CMK (cell line): ENCODE measurements around the gene MYO3A.
"Not testable (repeated sequence)": the region's sequence is repeated elsewhere in the genome, so short reads cannot be mapped to it uniquely, and the experiment has no call there.

Source experiments
- DNase-seq: peaks from one replicate; pipeline ENCODE4 v3.0.0-alpha.2; 2010; ENCODE audit warnings: low read depth

Gene MYO3A

DNA sequence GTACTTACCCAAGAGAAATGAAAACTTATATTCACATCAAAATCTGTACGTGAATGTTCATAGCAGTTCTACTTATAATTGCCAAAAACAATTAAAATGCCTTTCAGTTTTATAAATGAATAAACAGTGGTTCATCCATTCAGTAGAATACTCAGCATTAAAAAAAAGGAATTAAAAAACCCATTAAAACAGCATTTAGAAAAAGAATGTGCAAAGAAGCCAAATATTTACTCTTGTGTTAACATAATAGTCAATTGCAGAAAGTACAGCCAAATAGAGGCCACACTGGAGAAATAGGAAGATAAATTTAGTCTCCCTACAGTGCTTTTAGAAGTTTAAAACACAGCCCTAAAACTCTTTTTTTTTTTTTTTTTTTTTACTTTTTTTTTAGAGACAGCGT lies 54.6 kb downstream of the MYO3A start:
- DNase-seq = no peak

DNA sequence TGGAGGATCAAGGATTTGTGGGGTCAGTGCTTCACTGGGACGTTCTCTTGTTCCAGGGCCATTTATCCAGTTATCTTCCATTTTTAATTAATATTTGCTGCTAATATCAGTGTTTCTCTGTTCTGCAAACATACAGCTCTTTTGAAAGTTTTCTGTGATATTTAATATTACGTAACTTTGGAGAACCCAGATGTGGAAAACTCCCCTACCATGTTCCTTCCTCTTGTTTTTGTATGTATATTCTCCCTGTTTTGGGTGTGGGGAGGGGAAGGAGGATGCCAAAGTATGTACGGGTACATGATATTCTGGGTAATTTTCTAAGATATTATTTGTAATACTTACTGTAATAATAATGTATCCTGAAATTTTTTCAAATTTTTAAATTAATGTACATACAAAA lies 55.9 kb downstream of the MYO3A start:
- no peak for DNase-seq

DNA sequence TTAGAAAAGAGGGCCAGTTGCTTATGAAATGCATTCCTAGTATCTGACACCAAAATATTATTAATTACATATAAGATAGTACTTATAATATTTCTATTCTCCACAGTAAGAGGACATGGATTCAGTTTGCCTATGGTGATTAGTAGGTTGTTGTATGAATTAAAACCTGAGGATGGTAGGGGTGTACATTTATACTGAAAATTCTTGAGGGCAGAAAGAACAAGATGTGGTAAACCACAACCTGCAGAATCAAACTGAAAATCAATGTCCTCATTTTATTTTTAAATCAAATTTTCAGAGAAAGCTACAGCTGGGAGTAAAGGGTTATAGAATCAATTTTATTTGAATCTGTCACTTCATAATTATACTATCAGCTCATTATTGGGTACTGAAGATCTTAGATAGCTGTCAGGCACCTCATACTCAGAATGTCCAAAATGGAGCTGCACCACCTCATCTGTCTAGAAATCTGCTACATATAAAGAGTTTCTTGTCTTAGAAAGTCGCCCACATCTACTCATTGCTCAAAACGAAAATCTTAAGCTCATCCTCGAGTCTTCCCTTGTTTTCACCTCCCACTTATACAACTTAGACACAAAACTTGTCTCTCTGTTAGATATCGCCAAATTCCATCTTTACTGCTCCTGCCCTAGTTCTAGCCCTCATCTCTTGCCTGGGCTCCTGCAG lies 65.4 kb downstream of the MYO3A start:
- DNase-seq = no peak

DNA sequence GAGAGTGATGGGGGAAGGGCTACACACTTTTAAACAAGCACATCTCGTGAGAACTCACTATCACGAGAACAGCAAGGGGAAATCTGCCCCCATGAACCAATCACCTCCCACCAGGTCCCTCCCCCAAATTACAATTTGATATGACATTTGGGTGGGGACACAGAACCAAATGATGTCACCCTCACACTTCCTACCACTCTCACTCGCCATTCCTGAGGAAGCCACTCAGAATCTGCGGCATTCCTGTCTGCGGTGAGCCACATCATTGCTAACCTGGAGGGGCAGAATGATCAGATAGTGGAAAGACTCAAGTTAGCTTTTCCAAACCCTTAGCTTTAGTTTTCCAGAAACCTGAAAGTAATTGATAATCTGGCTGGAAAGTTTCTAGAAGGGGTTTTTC lies 66.9 kb downstream of the MYO3A start:
- DNase-seq = no peak

DNA sequence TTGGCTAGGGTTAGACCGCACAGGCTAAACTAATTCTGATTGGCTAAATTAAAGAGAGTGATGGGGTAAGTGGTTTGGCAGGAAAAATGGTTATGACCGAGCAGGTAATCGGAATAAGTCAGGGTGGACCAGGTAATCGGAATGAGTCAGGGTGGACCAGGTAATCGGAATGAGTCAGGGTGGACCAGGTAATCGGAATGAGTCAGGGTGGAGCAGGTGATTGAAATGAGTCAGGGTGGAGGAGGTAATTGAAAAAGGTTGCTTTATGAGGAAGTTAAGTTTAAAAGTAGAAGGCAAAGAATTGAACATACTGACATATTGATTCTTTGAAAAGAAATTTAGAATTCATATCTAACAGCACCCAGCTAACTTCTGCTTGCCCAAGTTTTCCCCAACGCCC lies 68.4 kb downstream of the MYO3A start:
- not testable (repeated sequence) for DNase-seq

DNA sequence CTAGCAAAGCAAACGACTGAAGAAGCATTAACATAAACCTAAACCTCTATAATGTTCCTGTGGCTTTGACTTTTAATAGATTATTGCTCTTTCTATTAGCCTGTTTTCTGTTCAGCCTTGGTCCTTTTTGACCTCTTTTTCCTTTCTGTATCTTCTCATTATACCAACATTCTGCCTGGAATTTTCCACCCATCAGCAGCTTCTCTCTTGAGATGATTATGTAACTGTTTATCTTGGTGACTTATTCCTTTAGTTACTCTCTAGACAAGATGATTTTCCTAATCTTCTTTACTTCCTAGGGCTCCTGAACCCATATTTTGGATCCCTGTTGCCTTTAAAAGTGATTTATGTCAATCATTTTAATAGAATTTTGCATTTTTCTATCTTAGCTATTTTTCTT lies 81.1 kb downstream of the MYO3A start:
- no peak for DNase-seq

DNA sequence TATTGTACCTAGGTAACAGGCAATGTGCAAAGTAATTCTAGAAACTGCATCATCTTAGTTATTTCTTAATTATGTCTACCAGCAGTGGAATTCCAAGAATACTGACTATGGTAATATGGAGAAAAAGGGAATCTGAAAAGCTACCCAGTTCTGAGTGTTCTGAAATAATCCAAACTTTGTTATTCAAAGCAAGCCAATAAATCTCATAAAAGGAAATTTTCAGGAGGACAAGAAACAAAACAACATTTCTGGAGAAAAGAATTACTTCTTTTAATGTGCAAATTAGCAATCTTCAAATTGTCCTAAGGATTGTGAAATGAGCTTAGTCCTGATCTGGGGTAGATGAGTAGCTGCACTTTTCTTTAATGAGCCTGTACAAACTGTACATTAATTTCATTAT lies 88.8 kb downstream of the MYO3A start:
- DNase-seq = no peak

DNA sequence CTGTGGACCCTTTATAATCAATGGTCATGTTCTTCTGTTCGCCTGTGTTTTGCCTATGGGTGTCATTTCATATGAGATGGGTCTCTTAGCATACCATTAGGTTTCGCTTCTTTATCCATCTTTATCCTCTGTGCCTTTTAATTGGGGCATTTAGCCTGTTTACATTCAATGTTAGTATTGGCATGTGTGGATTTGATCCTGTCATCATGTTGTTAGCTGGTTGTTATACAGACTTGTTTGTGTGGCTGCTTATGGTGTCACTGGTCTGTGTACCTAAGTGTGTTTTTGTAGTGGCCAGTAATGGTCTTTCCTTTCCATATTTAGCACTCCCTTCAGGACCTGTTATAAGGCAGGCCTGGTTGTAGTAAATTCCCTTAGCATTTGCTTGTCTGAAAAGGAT lies 90.3 kb downstream of the MYO3A start:
- DNase-seq = no peak

DNA sequence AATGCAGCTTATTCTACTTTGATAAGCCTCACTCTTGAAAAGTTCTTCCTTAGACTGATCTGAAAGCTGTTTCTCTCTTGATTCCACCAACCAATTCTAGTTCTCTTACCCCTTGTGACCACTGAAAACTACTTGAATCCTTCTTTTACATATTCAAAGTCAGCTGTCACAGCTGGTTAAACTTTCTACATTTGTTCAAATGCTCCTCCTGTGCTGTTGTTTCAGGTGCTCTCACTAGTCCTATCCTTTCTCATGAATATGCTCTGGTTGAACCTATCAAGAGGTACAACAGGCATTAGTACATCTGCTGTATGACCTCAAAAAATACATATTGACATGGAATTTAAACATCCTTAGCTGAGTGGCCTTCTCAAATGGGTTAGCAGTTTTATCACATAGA lies 91.5 kb downstream of the MYO3A start:
- DNase-seq = no peak

DNA sequence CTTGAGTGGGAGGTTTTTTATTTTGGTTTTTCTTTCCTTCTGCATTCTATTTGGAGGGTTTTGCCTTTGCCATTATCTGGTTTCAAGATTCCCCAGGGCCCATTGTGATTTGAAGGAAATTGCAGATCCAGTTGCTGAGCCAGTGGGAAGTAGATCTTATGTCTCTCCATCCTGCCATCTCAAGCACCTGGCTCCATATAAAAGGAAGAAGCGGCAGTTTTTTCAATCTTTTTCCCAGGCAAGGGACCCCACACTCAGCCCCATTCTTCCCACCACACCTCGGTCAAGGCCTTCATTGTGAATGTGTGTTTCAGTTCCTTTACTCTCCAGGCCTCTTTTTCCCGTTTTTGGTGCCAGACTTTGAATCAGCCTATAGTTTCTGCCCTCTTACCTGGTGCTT lies 95.8 kb downstream of the MYO3A start:
- no peak for DNase-seq

DNA sequence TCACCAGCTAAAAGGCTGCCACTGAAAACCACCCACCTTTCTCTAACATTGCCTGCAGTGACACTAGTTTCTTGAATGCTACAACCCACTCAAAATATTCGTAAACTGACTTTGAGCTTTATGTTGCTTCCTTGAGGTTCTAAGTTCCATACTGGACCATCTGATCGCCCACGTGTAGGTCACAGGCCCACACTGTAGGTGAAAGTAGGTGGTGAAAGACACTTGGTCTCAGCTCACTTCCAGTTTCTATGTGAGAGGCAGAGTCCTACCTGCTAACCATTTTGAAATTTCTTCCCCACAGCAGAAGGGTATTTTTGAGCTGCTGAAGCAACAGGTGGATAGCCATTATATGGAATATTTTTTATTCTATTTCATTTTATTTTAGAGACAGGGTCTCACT lies 97.3 kb downstream of the MYO3A start:
- DNase-seq = no peak

DNA sequence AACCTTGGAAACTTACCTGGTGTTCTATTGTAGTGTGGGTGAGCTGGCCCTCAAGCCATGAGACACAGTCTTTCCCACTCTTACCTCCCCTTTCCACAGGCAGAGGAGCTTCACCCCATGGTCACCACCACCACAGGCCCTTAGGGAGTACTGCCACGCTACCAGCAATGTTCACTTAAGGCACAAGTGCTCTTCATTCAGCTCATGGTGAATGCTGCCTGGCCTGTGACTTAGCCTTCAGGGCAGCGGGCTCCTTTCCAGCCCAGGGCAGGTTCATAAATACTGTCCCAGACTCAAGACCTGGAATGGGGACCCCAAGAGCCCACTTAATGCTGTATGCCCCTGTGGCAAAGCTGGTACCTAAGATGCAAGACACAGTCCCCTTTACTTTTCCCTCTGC lies 109.4 kb downstream of the MYO3A start:
- no peak for DNase-seq

DNA sequence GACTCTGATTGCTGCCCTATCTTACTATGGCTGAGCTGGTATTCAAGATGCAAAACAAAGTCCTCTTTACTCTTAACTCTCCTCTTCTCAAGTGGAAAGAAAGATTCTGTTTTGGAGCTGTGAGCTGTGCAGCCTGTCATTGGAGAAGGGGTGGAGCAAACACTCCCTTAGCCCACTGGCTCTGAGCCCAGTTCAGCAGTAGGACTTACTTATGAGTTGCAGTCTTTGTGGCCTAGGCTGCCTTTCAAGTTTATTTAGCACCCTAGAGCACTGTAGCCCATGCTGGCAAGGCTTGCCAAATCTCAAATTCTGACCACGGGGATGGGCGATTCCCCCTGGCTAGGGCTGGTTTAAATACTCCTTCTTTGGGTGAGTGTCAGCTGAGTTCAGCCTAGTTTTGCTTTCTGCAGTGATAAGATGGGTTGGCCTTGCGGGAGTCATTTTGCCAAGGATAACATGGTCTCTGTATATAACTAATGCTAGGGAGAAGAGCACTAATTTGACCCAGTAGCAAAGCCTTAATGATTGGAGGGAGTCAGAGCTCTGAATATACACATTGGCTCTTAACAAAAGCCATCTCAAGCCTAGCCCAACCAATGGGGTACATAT lies 110.2 kb downstream of the MYO3A start:
- DNase-seq = no peak

DNA sequence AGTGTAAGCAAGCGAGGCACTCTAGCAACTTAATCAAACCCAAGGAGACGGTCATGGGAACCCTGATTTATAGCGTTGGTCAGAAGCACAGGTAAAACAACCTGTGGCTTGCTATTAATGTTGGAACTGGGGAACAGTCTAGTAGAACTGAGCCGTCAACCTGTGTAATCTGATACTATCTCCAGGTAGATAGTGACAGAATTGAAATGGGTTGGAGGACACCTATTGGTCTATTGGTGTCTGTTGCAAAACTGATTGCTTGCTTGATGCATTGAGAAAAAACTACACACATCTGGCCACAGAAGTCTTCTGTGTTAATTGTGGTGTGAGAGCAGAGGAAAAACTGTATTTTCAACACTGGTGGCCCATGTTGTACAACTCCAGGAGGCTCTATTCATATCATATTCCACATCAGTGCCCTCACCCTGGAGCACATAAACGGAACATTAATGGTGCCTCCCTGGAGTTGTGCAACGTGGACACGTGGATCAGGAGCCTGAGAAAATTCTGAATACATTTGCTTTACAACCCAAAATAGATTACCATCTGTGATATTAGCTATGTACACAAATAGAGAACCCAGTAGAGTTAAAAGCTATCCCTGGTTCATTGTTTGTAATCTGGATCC lies 112.2 kb downstream of the MYO3A start:
- DNase-seq = no peak

DNA sequence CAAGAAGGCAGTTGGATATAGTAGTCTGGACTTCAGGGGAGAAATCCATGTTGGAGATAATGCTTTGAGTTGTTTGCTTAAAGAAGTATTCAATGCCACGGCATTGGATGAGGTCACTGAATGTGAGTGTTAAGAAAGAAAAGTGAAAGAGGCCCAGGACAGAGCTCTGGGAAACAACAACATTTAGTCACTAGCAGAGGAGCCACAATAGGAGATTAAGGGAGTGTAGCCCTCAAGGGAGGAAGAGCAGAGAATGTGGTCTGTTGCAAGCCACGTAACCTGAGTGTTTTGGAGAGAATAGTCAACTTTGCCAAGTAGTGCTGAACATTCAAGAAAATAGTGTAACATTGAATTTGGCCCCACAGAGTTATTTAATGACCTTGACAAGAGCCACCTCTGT lies 114.7 kb downstream of the MYO3A start:
- DNase-seq = no peak

DNA sequence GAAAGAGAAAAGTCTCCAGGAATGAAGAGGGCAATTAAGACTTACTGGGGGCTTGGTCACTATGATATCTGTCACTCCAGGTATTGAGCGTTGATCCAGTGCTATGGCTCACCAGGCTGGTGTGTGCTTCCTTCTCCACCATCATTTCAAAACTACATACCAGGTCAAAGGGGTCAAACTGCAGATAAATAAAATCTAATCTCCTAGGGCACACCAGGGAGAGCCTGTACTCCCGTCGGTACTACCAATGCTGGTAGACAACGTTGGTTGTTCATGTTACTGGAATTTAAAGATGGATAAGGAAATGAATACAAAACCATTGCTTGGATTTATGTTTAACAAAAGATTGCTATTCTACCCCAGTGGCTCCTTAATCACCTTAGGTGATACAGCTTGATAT lies 118.3 kb downstream of the MYO3A start:
- DNase-seq = no peak

DNA sequence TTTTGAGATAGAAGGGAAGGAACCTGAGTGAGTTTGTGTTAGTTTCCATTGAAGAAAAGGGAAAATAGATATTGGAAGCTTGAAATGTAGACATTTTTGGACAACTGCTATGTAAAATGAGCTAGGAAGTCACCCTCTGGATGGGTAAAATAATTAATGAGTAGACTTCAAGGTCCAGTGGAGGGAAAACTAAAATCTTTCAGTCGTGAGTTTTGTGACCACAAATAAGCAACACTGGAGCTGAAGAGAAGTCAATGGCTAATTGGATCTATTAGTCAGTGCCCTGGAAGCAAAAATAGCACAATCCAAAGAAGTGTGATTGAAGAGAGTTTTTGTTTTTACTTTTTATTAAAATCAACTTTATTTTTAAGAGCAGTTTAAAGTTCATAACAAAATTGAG lies 123.4 kb downstream of the MYO3A start:
- no peak for DNase-seq

DNA sequence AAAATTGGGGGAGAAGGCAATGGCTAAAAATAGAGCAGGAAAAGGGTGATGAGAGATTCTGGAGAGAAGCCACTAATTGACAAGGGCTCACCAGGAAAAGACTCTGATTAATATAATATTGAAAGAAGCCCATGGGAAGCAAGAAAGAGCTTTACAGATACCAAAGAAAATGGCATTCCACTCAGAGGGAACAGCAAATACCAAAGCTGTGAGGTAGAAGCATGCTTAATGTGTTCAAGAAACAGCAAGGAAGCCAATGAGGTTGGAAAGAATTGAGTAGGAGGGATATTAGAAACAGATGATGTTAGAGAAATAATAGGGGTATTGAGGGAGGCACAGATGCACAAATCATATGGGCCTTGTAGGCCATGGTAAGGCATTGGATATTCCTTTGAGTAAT lies 130.1 kb downstream of the MYO3A start:
- DNase-seq = no peak

DNA sequence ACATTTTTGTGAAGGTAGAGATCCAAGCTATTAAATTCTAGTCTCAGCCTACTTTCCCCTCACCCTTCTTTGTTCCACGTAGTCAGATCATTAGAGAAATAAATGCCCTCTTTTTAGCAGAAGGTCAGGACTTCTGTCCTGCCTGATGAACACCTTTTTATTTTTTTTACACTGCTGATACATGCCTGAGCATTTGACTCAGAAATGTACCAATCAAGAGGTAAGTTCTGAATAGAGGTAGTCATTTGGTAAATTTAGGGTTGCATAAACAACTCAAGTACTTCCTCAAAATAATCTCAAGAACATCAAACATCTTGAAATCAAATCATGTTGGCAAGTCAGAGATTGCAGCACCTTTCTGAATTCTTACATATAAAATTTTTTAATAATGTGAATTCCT lies 133.7 kb downstream of the MYO3A start:
- DNase-seq = no peak

DNA sequence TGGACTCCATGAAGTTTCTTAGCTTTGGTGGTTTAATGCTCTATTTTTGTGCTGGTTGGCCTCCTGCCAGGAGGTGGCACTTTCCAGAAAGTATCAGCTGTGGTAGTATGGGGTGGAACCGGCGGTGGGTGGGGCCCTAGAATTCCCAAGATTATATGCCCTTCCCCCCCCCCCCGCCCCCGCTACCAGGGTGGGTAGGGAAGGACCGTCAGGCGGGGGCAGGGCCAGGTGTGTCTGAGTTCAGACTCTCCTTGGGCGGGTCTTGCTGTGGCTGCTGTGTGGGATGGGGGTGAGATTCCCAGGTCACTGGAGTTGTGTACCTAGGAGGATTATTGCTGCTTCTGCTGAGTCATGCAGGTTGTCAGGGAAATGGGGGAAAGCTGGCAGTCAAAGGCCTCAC lies 146.9 kb downstream of the MYO3A start:
- DNase-seq = not testable (repeated sequence)

DNA sequence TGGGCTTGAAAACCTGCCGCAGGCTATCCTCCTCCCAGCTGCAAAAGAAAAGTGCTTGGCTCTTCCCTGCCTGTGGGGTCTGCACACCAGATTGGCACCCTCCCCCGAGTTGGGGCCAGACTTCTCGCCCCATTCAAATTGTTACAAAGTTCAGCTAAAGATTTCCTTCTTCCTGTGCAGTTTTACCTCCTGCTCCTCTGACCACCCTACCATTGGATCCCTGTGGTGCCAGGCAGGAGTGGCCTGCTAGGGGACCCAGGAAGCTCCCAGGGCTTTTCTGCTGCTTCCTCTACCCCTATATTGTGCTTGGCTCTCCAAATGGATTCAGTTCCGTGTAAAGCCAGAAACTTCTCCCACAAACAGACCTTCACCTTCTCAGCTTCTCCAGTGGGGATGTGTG lies 147.4 kb downstream of the MYO3A start:
- DNase-seq = no peak

DNA sequence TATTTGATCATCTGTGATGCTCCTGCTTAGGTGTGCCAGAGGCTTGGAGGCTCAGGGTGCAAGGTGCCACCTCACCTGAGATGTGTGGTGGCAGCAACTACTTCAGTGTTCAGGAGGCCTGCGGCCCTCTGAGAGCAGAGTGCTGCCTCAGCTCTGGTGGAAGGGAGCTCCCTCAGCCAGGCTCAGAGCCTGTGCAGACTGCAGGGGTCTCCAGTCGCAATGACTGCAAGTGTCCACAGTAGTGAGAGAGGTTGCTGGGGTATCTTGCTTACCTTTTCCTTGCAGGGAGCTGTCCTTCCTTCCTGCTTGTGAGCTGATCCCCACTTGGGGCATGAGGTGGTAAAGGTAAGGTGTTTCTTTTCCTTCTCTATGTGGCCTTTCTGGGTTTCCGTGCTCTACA lies 151.5 kb downstream of the MYO3A start:
- DNase-seq = no peak

DNA sequence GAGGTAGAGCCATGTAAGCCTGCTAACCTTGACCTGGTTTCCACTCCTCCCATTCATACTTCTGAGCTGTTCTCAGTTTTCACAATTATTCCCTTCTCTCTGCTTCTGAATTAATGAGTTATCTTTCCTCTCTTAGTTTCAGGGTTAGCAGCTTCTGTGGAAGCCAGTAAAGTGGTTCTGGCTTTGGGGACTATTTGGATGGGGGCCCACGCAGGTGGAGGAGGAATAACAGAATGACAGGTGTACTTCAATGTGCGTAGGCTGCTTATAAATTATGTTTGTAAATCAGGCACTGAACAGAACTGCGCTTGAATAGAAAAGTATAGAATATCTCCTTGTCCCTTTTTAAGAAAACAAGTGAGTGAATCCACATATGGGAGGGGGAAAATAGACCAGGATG lies 153.6 kb downstream of the MYO3A start:
- no peak for DNase-seq

DNA sequence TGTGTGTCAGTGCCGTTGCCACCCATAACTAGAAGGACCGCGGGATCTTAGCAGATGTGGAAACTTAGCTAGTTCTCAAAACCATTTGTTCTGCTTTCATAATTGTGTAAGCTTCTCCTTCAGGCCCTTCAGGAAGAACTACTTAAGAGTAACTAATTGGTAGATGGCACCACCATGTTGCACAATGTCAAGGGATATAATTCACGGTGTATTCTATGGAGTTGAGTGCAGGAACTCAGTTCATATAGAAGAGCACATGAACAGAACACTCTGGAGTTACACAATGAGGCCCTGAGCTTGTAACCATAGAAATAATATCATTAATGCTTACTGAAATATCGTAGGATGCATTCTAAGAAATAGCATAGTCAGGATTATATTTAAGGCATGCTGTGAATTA lies 156.0 kb downstream of the MYO3A start:
- no peak for DNase-seq
